ENCODE data around the gene GSC.
"Not testable (repeated sequence)": the region's sequence is repeated elsewhere in the genome, so short reads cannot be mapped to it uniquely, and the experiment has no call there.

GSC gene

DNA sequence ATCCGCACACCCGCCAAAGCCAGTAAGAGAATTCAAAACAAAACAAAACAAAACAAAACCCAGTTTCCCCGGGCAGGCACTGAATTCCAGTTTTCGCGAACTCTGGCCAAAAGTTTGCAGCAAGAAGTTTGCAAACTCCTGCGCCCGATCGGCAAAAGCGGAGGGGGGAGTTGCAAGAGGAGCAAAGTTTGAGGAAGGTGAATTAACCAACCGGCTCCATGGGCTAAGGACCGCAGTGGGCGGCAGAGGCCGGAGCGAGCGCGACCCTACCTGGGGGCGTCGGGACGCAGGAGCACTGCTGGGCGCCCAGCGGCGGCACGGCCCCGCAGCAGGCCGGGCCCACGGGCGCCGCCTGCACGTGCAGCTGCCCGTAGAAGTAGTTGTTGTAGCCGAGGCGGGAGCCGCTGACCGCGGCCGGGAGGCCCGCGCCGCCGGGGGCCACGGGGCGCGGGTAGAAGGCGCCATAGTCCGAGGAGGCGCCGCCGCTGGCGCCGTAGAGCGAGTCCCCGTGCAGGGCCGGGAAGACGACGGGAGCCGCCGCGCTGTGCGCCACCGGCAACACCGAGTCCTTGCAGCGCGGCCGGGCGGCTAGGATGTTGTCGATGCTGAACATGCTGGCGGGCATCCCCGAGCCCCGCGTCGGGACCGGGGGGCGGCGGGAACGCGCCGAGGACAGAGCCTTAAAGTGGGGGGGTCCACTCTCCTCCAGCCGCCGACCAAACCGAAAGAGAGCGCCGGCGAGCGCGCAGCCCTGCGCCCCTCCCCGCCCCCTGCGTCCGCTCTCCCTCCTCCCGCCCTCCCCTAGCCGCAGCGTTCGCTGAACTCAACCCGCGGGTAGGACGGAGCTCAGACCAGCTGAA lies at the start of gene GSC:
Gene GSC (minus strand): TSS at position 723 of the 860 bp plus-strand sequence. CDS start 98 bp downstream, at position 625.
- DNase-seq: no peak

- DNase-seq: no peak
These were observed 49.6 kb upstream of the GSC start for GRCh38 chr14:94819531-94819930.

DNA sequence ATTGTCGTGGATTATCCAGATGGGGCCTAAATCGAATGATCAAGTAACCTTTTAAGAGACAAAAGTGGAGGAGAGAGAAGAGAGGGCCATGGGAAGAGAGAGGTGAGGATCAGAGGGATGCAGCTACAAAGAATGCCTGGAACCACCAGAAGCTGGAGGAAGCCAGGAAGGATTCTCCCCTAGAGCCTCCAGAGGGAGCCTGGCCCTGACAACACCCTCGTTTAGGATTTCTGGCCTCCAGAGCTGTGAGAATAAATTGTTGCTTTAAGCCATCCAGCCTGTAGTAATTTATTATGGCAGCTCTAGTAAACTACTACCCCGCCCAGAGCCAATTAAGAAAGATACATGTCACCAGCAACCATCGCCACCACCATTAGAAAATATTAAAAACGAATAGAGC lies 46.2 kb upstream of the GSC start:
- no peak for DNase-seq

- no peak for DNase-seq
These were observed 35.9 kb upstream of the GSC start for GRCh38 chr14:94805680-94806288.

GRCh38 chr14:94801225-94801624 lies 31.3 kb upstream of the GSC start:
- no peak for DNase-seq

GRCh38 chr14:94800764-94801163 lies 30.9 kb upstream of the GSC start:
- DNase-seq: not testable (repeated sequence)

- DNase-seq: no peak
These were observed 28.0 kb upstream of the GSC start for GRCh38 chr14:94797887-94798286.

DNA sequence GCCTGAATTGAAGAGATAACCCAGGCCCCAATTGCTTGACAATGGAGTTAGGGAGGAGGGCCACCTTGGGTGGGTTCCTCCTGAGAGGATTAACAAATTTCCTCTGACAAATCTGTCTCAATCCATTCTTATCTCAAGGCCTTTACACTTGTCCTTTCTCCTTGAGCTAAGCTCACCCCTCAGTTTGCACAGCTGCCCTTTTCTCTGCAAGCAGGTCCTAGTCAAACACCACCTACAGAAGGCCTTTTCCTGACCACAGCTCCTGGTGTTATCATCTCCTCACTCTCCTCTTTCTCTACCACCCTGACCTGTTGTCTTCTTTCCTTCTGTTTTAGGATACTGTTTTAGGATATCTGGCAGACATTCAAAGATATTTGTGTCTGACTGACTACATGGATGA lies 26.4 kb upstream of the GSC start:
- no peak for DNase-seq

DNA sequence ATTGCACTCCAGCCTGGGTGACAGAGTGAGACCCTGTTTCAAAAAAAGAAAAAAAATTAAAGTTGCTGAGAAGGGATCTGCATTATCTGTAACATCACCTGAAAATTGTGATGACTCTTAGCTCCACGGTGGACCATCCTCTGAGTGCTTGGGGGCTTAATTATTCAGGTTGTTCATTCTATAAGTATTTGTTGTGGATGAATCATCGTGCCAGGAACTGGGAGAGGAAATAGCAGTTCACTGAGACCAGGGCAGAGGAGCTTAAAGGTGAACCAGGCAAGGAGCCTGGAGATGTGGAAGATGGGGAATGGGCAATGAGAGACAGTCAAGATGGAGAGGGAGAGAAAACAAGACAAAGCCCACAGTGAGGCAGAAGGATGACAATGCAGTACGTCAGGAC lies 25.5 kb upstream of the GSC start:
- no peak for DNase-seq

GRCh38 chr14:94793901-94794300 lies 24.0 kb upstream of the GSC start:
- no peak for DNase-seq

DNA sequence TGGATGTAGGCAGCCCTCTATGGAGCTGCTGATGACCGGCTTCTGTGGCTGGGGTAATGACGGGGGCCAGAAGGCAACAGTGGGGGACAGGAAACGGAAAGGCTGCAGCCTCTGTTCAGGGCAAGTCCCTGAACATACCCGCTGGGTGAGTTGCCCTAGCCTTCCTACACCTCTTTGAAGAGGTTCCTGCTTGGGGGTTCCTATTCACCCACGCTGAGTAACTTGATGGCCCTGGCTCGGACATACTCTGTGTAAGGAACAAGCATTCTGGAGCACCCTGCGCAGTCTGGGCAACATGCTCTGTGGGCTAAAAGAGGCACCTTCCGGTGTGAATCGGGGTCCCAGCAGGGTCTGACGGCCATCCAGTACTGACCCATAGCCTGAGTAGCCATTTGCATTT lies 17.7 kb upstream of the GSC start:
- no peak for DNase-seq

DNA sequence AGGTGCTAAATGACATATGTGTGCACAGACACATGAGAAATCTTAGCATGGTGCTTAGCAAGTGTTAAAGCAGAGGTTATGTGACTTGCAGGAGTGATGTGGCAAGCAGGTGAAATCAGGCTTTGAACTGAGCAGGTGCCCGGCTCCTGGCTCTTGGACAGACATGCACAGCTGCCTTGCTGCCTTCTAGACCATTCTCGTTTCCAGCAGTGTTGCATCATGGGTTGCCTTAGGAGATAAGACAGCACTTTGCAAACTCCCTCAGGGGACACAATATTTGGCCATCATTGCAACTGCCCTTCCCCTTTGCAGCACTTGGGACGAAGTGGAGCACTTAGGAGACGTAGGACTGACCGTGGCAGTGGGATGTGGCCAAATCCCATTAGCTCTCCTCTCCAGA lies 17.2 kb upstream of the GSC start:
- no peak for DNase-seq

DNA sequence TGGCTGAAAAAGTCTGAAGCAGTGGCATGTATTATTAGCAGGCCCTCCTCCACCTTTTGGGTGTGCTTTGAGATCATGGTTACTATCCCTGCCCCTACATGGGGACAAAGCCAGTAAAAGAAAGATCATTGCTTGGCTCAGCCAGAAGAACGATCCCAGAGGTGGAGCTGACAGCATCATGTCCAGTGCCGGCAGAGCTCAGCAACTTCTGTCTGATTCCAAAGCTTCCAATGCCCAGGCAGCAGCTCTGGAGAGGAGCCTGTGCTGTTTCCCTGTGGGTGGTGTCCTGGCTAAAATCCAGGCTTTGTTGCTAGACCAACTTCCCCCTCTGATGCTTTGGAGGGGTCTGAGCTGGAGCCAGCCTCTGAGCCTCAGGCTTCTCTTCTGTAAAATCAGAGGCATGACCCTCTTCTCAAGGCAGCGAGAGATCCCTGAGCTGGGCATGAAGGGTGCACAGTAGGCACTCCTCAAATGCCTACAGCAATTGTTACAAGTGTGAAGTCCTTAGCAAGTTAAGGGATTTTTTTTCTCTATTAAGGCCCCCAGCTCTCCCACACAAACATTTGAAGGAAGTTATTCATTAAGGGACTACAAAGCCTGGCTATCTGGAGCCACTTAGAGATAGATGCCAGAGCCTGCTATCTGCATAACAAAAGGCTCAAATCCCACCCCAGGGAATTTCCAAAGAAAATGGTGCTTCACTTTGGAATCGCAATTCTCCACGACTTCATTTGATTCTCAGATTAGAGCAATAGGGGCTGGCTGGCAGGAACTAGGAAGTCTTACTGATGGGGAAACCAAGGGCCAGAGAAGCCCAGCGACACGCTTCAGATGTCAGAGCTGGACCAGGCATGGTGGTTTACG lies 10.9 kb upstream of the GSC start:
- no peak for DNase-seq

- no peak for DNase-seq
These were observed 9.8 kb upstream of the GSC start for GRCh38 chr14:94779713-94780112.

DNA sequence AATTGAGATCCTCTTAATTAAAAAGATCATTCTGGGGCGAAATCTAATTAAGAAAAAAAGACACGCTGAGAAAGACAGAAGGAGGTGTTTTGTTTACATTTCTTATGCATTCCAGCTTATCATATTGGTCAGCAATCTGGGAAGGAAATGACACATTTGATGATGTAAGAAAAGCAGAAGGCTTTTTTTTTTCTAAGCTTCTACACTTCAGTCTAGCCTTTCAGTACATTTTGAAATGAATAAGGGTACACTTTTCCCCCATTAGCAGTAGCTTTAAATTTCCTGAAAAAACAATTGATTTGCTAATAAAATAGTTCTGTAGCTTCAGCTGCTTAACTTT lies 5.9 kb upstream of the GSC start:
- no peak for DNase-seq

DNA sequence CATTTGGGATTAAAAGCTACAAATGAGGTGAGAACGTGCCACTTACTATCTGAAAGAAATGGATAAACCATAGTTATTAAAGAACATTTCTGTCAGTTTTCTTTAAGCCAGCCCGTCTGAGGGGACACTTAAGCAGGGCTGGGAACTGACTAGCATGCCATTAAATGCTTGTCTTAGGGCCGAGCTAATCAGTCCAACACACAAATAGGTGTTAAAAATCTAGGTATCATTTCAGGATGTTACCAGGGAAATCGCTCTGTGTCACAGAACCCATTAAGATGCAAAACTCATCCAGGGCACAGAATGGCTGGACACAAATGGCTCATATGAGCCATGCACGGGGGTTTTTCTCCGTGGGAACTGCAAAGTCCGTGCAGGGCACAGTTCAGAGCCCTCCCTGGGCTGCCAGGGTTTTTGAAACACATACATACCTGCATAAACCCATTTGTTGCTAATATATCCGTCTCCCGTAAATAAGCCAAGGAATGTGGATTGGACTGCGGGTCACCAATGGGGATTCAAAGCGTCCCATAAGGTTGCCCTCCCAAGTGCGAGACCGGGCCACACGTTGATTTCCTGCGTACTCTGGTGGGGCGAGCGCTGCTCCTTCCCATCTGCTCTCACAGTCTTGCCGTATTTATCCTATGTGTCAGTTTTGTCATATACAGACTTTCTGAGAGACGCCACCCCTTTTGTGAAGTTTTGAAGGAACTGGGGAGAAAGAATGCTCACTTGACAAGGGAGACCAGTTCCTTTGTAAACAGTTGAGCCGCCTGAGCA lies 5.4 kb upstream of the GSC start:
- DNase-seq: no peak

- no peak for DNase-seq
These were observed 4.6 kb upstream of the GSC start for GRCh38 chr14:94774344-94775090.

DNA sequence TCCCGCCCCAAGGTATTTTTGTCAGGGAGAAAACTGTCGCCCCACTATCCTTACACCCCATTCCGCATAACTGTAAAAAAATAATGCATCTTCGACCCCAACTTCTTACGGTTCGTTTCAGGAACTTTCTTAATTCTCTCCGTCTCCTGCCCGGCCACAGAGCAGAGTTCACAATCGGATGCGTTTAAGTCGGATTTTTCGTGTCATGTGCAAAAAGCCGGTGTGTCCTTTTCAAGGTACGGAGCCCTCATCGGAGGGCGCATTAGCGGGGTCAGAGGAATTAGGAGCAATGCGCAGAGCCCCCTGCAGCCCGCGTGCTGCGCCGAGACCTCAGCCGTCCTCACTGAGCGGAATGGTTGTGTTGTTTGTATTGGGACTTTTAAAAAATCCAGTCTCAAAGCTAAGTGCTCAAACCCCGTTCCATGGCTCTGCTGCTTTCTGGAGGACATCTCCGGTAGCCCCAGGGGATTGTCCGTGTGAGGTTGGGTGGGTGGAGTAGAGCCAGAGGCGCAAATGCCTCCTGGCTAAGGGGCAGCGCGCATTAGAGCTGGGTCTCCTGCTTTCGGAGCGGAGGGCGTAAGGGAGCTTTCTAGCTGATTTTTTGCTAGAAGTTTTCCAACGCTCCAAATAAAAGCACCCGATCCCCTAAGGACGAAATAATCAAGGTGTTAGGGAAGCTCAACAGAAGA lies 3.9 kb upstream of the GSC start:
- no peak for DNase-seq

- no peak for DNase-seq
These were observed 3.2 kb upstream of the GSC start for GRCh38 chr14:94773061-94773648.

- no peak for DNase-seq
These were observed 2.6 kb upstream of the GSC start for GRCh38 chr14:94772548-94772947.

DNA sequence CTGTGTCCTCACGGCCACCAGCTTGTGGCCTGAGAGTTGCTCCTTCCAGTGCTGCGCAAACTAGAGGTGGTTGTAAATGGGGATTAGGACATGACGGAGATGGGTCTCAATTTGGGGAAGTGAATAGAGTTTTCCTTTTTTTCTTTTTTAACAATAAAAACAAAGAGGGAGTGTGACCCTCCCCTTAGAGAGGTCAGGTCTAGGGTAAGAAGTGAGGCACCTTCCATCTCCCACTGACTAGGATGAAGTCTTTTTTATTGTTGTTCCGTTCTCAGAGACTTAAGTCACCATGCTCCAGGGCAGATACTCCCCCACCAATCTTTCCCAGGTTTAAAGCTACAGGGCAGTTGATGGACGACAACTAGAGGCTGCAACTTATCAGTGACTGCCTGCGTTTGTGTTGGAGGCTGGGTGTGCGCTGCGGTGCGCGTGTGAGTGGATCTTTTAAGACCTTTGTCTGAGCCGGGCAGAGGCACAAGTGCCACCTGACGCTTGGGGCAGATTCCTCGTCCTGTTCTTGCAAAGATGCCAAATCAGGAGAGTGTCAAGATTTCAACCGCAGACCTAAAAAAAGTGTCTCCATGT lies 2.1 kb upstream of the GSC start:
- no peak for DNase-seq
